ENCODE measurements around the gene EZH1. TPM values are rescaled to one million over a fixed set of nuclear protein-coding genes. Genes with fewer than 3 reads are reported as not detected.
A peak's percentile ranks its signal among the peaks of the same experiment; 100 is the strongest.

EZH1 gene
- polyA plus RNA-seq, 1 donor from 2014 or later = 52.5 TPM

DNA sequence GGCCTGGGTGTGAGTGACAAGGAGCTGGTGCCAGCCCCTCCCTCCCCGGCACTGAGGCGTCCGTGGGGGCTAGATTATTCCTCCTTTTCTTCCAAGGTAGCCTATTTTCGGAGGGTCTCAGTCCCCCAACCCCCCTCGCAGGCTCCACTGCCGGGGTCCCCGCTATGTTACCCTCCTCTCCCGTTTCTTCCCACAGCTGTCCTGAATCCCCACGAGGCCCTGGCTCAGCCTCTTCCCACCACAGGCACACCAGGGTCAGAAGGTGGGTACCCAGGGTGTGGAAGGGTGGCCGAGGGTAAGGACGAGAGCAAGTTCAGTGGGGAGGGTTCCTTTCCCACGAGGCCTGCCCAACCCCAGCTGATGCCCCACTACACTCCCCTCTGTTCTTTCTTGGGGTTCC, 16.8 kb upstream of the EZH1 start:
- no peaks in the 10 kb centered on the region for H3K9me2 ChIP-seq (ENCODE audit: insufficient read depth, low read length)
- H3K79me2 ChIP-seq (replicated peaks; ENCODE audit: insufficient read depth, low read length) = no peaks in the 10 kb centered on the region
- peaks cover 29% of the 10 kb centered on the region for H3K27me3 ChIP-seq (ENCODE audit: insufficient read depth, low read depth, low read length)
- no peaks in the 10 kb centered on the region for H3K36me3 ChIP-seq (ENCODE audit: insufficient read depth, low read length)
- peak overlapping the region; percentile 61 for H3K4me3 ChIP-seq (ENCODE audit: low read length)
- H3K27ac ChIP-seq (ENCODE audit: low read length) = no peak overlapping the region
- no peak overlapping the region for H2AFZ ChIP-seq (ENCODE audit: low read depth, low read length)
- no peak overlapping the region for H3K4me2 ChIP-seq (ENCODE audit: low read length)
- no peak for TF ChIP-seq POLR2AphosphoS5 (IDR thresholded peaks at IDR 0.05)
- TF ChIP-seq EZH2 (IDR thresholded peaks at IDR 0.05; ENCODE audit: borderline replicate concordance, insufficient read depth, low read length, poor library complexity, severe bottlenecking) = no peak
- TF ChIP-seq RAD21 (conservative IDR thresholded peaks at IDR 0.05) = no peak
- TF ChIP-seq, protein P1, sequence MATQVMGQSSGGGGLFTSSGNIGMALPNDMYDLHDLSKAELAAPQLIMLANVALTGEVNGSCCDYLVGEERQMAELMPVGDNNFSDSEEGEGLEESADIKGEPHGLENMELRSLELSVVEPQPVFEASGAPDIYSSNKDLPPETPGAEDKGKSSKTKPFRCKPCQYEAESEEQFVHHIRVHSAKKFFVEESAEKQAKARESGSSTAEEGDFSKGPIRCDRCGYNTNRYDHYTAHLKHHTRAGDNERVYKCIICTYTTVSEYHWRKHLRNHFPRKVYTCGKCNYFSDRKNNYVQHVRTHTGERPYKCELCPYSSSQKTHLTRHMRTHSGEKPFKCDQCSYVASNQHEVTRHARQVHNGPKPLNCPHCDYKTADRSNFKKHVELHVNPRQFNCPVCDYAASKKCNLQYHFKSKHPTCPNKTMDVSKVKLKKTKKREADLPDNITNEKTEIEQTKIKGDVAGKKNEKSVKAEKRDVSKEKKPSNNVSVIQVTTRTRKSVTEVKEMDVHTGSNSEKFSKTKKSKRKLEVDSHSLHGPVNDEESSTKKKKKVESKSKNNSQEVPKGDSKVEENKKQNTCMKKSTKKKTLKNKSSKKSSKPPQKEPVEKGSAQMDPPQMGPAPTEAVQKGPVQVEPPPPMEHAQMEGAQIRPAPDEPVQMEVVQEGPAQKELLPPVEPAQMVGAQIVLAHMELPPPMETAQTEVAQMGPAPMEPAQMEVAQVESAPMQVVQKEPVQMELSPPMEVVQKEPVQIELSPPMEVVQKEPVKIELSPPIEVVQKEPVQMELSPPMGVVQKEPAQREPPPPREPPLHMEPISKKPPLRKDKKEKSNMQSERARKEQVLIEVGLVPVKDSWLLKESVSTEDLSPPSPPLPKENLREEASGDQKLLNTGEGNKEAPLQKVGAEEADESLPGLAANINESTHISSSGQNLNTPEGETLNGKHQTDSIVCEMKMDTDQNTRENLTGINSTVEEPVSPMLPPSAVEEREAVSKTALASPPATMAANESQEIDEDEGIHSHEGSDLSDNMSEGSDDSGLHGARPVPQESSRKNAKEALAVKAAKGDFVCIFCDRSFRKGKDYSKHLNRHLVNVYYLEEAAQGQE (IDR thresholded peaks at IDR 0.05; ENCODE audit: borderline replicate concordance) = no peak
- TF ChIP-seq EP300 (conservative IDR thresholded peaks at IDR 0.05; ENCODE audit: poor library complexity, severe bottlenecking) = no peak
- TF ChIP-seq SMC3 (conservative IDR thresholded peaks at IDR 0.05; ENCODE audit: poor library complexity) = no peak
- no peak for TF ChIP-seq MXI1 (conservative IDR thresholded peaks at IDR 0.05; ENCODE audit: poor library complexity, severe bottlenecking)
- TF ChIP-seq, protein P2, sequence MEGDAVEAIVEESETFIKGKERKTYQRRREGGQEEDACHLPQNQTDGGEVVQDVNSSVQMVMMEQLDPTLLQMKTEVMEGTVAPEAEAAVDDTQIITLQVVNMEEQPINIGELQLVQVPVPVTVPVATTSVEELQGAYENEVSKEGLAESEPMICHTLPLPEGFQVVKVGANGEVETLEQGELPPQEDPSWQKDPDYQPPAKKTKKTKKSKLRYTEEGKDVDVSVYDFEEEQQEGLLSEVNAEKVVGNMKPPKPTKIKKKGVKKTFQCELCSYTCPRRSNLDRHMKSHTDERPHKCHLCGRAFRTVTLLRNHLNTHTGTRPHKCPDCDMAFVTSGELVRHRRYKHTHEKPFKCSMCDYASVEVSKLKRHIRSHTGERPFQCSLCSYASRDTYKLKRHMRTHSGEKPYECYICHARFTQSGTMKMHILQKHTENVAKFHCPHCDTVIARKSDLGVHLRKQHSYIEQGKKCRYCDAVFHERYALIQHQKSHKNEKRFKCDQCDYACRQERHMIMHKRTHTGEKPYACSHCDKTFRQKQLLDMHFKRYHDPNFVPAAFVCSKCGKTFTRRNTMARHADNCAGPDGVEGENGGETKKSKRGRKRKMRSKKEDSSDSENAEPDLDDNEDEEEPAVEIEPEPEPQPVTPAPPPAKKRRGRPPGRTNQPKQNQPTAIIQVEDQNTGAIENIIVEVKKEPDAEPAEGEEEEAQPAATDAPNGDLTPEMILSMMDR (IDR thresholded peaks at IDR 0.05; ENCODE audit: poor library complexity, severe bottlenecking) = no peak
- TF ChIP-seq TAF1 (IDR thresholded peaks at IDR 0.05; ENCODE audit: low read depth) = no peak
- no peaks in the 10 kb centered on the region for H3K9me3 ChIP-seq (ENCODE audit: low read length)
- peak overlapping the region; percentile 49 for H3K9ac ChIP-seq (ENCODE audit: low read length)
- no peaks in the 10 kb centered on the region for H4K20me1 ChIP-seq (ENCODE audit: insufficient read depth)
- no peaks in the 10 kb centered on the region for H3F3A ChIP-seq (ENCODE audit: insufficient read depth, low read length, poor library complexity, severe bottlenecking)

DNA sequence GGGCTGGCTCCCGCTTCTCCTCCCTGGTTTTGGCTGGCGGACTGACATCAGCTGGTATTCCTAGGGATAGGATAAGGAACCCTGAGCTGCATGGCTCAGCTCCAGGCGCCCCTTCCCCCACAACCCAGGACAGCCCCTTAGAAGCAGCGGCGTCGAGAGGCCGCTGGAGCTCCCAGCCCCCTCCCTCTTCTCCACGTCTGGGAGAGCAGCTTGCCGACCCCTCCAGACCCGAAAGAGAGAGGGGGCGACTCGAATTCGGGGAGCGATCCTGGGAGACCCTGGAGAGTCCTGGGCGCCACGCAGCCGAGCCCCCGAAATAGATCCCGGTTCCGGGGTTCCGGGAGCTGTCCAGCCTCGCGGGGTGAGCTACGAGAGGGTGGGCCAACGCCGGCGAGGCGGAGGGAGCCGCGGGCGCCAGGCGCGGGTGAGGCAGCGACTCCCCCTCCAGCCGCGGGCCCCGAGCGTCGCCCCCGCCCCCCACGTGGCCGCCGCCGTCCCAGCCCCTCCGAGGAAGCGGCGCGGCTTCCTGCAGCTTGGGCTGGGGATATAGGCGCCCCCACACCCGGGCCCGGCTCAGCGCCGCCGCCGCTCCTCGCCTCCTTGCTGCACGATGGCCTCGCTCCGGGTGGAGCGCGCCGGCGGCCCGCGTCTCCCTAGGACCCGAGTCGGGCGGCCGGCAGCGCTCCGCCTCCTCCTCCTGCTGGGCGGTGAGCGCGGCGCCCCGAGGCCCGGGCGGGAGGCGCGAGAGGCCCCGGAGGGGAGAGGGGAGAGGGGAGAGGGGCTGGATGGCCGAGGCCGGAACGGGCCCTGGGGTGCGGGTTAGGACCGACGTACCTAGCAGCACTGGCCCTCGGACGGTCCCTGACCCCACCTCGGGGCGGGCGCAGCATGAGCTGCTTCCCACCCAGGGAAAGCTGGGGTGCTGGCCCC, 16.1 kb upstream of the EZH1 start, which contains the start of gene RAMP2:
Gene RAMP2 (plus strand): TSS at position 576 of the 930 bp plus-strand sequence. CDS start 35 bp downstream, at position 611.
- Histone ChIP-seq H3K4me3 (ENCODE audit: low read length) (peak within 1 kb of the TSS; percentile 61), H2AFZ (ENCODE audit: low read depth, low read length) (peak within 1 kb of the TSS; percentile 21), H4K20me1 (ENCODE audit: insufficient read depth) (no peaks in the 10 kb centered on the region), H3K79me2 (replicated peaks; ENCODE audit: insufficient read depth, low read length) (no peaks in the 10 kb centered on the region), H3K9me3 (ENCODE audit: low read length) (no peaks in the 10 kb centered on the region), H3K36me3 (ENCODE audit: insufficient read depth, low read length) (no peaks in the 10 kb centered on the region), H3K27ac (ENCODE audit: low read length) (no peak within 1 kb of the TSS), H3F3A (ENCODE audit: insufficient read depth, low read length, poor library complexity, severe bottlenecking) (no peaks in the 10 kb centered on the region), H3K27me3 (ENCODE audit: insufficient read depth, low read depth, low read length) (peaks cover 29% of the 10 kb centered on the region), H3K9me2 (ENCODE audit: insufficient read depth, low read length) (no peaks in the 10 kb centered on the region), H3K4me2 (ENCODE audit: low read length) (no peak within 1 kb of the TSS), H3K9ac (ENCODE audit: low read length) (peak within 1 kb of the TSS; percentile 49)
- TF ChIP-seq, protein P2 (IDR thresholded peaks at IDR 0.05; ENCODE audit: poor library complexity, severe bottlenecking) = no peak
- TF ChIP-seq, protein P1 (IDR thresholded peaks at IDR 0.05; ENCODE audit: borderline replicate concordance) = peak; percentile 41
- TF ChIP-seq POLR2AphosphoS5 (IDR thresholded peaks at IDR 0.05) = no peak
- TF ChIP-seq MXI1 (conservative IDR thresholded peaks at IDR 0.05; ENCODE audit: poor library complexity, severe bottlenecking) = peak; percentile 46
- no peak for TF ChIP-seq EP300 (conservative IDR thresholded peaks at IDR 0.05; ENCODE audit: poor library complexity, severe bottlenecking)
- no peak for TF ChIP-seq RAD21 (conservative IDR thresholded peaks at IDR 0.05)
